Measurements from ENCODE around the gene CTBP2.

GRCh38 chr10:125081931-125082330 lies 78.4 kb downstream of the CTBP2 start:
- TF ChIP-seq CTCF (IDR thresholded peaks at IDR 0.05) (no peak), POLR2A (IDR thresholded peaks at IDR 0.05) (no peak)

Data from breast epithelium (tissue), 3 donors.